NB4 (cell line): ENCODE results near the gene CAMTA1.
A peak's percentile ranks its signal among the peaks of the same experiment; 100 is the strongest.

Experiments
- DNase-seq: peaks from one replicate; pipeline ENCODE4 v3.0.0; 2010; ENCODE audit warnings: low read depth
- H3K4me3 ChIP-seq: one replicate; pipeline ENCODE4 v1.5.1; 2011; ENCODE audit warnings: mild to moderate bottlenecking, low read depth, low read length, moderate library complexity
- CTCF ChIP-seq: IDR thresholded peaks from one replicate; pipeline ENCODE4 v1.5.1; 2012; ENCODE audit warnings: low read depth, low read length
- MAX ChIP-seq: IDR thresholded peaks from 2 replicates; pipeline ENCODE4 v1.6.1; 2011; ENCODE audit warnings: low read depth, low read length
- MYC ChIP-seq: IDR thresholded peaks from 2 replicates; pipeline ENCODE4 v1.6.1; 2011; ENCODE audit warnings: low read depth, low read length
- POLR2A ChIP-seq: IDR thresholded peaks from 2 replicates; pipeline ENCODE4 v1.6.1; 2011; ENCODE audit warnings: mild to moderate bottlenecking; ENCODE audit not compliant: insufficient read length; ENCODE audit errors: extremely low read depth

CAMTA1 gene

GRCh38 chr1:7808253-7808844 lies 1023.1 kb downstream of the CAMTA1 start:
- no peak overlapping the region for H3K4me3 ChIP-seq
- peak; percentile 55 for DNase-seq
- TF ChIP-seq CTCF: no peak
- TF ChIP-seq POLR2A: no peak
- no peak for TF ChIP-seq MAX
- TF ChIP-seq MYC: no peak

- no peak overlapping the region for H3K4me3 ChIP-seq
- TF ChIP-seq MAX (no peak), MYC (no peak)
- DNase-seq: no peak
Observed at GRCh38 chr1:7809742-7810141, 1024.5 kb downstream of the CAMTA1 start.

- DNase-seq: peak; percentile 40
- TF ChIP-seq MYC (no peak), POLR2A (no peak), MAX (no peak), CTCF (no peak)
- H3K4me3 ChIP-seq: no peak overlapping the region
Observed at GRCh38 chr1:7810395-7810794, 1025.1 kb downstream of the CAMTA1 start.

- H3K4me3 ChIP-seq: no peak overlapping the region
- DNase-seq: no peak
- TF ChIP-seq POLR2A (no peak), MAX (no peak), MYC (no peak), CTCF (no peak)
Observed at GRCh38 chr1:7811476-7811875, 1026.2 kb downstream of the CAMTA1 start.

- no peak for DNase-seq
- TF ChIP-seq CTCF (no peak), POLR2A (no peak), MAX (no peak), MYC (no peak)
Observed at GRCh38 chr1:7813677-7814373, 1028.6 kb downstream of the CAMTA1 start.

More at GRCh38 chr1:7813677-7814373, 1028.6 kb downstream of the CAMTA1 start:
- H3K4me3 ChIP-seq: no peak overlapping the region
